Measurements from ENCODE around the gene NXN.
"Not testable (repeated sequence)": the region's sequence is repeated elsewhere in the genome, so short reads cannot be mapped to it uniquely, and the experiment has no call there.

NXN gene

DNA sequence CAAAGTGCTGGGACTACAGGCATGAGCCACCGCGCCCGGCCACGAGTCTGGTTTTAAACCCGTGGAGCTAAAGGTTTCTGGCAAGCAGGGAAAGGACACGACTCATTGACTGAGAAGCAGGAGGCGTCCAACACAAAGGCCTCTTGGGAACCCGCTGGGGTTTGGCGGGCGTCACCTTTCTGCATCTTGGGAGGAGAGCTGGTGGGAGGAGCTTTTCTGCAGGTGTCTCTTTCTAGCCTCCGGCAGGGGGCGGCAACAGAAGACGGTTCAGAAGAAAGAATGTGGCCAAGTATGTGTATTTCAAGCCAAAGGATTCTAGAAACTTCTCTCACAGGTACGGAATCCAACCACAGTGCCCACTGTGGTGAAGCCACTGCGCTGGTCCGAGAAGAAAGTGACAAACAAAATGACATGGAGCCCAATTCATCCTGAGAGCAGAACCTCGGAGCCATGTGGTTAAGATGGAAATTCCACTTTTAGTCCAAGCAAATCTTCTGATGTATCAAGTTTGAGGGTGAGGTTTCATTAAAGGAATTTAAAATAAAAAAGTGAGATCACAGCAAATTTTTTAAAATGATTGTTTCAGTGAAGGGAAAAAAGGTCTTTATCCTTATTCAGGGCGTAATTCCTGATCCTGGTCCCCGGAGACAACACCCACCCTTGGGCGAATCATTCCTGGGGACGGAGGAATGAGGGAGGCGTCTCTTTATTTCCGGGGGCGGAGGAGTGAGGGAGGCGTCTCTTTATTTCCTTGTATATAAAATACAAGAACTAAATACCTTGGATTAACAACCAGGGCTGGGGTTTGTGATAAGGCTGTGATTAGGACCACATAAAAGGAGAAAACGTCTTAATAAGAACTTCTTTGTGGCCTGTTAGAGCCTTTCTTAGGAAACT lies 99.8 kb downstream of the NXN start:
- DNase-seq (ENCODE audit: low read depth, low spot score): peak; percentile 80

DNA sequence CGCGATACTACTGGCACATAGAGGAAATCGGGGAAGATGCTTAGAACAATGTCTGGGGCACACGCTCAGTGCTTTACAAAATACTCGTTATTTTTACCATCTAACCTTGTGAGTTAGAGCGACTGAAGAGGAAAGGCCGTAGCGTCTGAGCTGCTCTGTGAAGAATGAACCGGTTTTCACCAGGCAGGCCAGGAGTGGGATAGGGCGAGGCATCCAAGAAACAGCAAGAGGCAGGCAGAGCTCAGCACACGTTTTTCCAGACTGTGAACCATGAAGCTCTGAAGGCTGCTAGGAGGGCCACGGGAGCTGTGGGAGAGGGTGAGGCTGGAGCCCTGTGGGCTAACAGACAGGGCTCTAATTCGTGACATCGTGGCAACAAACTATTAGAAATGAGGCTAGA lies 101.9 kb downstream of the NXN start:
- DNase-seq (ENCODE audit: low read depth, low spot score): no peak
- no peak overlapping the region for H3K4me3 ChIP-seq (ENCODE audit: low read length)

More for the DNA sequence above, 99.8 kb downstream of the NXN start:
- no peak overlapping the region for H3K4me3 ChIP-seq (ENCODE audit: low read length)

DNA sequence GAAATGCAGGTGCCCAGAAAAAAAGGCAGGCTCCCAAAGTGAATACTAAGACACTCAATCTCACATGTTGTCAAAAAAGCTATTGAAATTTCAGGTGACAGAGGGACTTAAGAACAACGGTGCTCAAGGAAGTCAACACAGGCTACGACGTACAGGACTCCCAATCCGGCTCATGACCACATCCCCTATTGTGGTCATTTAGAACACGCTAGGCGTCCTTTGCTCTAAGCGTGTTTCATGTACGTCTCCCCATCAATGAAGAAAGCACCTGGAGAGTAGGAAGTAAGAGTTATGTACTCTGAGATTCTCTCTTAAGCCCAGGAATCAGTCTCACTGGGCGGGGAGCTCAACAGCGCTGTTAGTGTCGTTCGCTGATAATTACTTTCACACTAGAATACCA lies 103.3 kb downstream of the NXN start:
- peak overlapping the region; percentile 4 for H3K4me3 ChIP-seq (ENCODE audit: low read length)
- DNase-seq (ENCODE audit: low read depth, low spot score): peak; percentile 98

DNA sequence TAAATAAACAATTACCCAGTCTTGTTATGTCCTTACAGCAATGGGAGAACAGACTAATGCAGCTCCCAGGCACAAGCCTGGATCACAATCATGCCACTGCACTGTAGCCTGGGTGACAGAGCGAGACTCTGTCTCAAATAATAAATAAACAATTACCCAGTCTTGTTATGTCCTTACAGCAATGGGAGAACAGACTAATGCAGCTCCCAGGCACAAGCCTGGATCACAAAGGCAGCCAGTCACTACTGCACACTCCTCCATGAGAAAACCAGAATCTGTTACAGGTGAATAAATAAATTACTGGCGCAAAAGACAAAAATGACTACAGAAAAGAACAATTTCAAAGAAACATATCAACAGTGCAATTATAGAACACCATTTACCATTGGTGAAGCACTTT lies 105.0 kb downstream of the NXN start:
- DNase-seq (ENCODE audit: low read depth, low spot score): not testable (repeated sequence)

DNA sequence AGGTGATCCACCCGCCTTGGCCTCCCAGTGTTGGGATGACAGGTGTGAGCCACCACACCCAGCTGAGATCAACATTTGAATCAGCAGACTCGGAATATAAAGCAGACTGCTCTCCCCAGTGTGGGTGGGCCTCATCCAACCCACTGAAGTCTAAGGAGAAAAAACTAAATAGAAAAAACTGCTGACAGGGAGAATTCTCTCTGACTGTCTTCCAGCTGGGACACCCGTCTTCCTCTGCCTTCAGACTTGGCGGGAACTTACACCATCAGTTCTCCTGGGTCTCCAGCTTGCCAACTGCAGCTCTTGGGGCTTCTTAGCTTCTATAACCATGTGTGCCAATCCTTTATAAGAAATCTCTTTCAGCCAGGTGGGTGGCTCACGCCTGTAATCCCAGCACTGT lies 106.7 kb downstream of the NXN start:
- DNase-seq (ENCODE audit: low read depth, low spot score): no peak
- no peak overlapping the region for H3K4me3 ChIP-seq (ENCODE audit: low read length)

More for the DNA sequence above, 105.0 kb downstream of the NXN start:
- H3K4me3 ChIP-seq (ENCODE audit: low read length): not testable (repeated sequence)

DNA sequence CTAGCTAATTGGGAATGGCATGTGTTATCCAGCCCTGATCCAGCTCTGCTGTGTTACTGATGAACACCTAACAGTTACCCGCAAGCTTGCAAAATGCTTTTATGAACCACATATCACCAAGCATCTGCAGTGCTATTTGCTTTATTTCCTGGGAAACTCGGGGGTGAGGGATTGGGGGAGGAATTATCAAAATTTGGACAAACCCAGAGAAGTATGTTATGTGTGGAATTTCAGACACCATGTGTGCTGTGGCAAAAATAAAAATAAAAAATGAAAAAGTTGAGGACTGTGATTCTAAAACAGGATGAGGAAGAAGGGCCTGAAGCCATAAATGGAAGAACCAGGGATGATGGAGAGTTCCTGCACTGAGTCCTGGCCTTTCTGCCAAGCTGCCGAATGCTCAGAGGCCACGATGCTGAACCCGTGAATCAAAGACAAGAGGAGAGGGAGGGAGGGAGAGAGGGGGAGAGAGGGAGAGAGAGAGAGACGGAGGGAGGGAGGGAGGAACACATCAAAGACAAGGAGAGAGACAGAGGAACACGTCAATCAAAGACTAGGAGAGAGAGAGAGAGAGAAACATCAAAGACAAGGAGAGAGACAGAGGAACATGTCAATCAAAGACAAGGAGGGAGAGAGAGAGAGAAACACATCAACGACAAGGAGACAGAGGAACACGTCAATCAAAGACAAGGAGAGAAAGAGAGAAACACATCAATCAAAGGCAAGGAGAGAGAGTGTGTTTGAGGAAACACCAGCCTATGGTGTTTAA lies 107.6 kb downstream of the NXN start:
- DNase-seq (ENCODE audit: low read depth, low spot score): peak; percentile 91
- no peak overlapping the region for H3K4me3 ChIP-seq (ENCODE audit: low read length)

DNA sequence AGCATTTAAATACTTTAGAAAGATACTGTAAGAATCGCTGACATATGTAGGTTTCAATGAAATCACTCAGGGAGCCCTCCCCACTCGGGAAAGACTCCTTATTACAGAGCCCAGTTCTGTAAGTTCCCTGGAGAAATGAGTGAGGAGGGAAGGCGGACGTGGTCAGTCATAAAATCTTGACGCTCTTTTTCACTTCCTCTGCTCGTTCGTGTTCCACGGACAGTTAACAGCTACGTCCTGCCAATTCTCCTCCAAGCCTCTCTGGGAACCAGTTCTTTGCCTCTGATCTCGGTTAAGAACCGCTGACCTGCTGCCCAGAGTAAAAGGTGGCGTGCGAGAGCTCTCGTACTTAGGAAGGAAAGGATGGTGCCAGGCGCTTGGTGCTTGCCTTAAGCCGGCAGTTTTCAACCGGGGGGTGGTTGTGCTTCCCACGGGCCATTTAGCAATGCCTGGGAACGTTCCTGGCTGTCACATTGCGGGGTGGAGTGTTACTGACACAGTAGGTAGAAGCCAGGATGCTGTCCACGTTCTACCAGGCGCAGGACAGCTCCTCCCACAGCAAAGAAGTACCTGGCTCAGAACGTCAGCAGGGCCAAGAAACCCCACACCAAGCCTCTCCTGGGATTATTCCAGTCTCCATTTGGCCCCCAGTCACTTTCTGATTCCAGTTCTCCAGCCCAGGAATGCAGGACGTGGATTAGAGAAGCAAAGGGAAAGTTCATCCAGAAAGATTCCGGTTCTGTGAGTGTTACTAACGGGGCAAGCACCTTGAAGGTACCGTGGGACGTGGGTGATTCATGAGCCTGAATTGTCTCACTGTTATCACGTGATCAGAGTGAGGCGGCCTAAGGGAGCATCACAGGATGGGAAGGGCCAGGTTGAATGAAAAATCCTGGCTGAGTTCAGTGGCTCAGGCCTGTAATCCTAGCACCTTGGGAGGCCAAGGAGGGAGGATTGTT lies 109.7 kb downstream of the NXN start:
- DNase-seq (ENCODE audit: low read depth, low spot score): no peak
- H3K4me3 ChIP-seq (ENCODE audit: low read length): no peak overlapping the region

DNA sequence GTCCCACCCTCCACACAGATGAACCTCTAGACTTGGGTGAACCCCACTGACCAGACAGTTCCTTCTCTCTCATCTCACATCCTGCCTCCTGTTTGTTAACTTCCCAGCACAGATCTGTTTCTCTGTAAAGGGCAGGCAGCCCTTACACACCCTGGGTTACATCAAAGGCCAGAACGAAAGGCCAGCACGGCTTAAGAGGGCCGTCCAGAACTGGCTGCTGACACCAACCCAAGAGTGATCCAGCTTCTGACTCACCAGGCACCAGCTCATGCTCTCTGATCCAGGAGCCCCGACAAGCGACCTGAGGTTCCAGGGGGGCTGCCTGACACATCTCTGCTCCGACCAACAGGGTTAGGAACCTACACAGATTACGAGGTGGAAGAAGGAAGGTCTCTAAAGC lies 110.5 kb downstream of the NXN start:
- no peak for DNase-seq (ENCODE audit: low read depth, low spot score)
- no peak overlapping the region for H3K4me3 ChIP-seq (ENCODE audit: low read length)

DNA sequence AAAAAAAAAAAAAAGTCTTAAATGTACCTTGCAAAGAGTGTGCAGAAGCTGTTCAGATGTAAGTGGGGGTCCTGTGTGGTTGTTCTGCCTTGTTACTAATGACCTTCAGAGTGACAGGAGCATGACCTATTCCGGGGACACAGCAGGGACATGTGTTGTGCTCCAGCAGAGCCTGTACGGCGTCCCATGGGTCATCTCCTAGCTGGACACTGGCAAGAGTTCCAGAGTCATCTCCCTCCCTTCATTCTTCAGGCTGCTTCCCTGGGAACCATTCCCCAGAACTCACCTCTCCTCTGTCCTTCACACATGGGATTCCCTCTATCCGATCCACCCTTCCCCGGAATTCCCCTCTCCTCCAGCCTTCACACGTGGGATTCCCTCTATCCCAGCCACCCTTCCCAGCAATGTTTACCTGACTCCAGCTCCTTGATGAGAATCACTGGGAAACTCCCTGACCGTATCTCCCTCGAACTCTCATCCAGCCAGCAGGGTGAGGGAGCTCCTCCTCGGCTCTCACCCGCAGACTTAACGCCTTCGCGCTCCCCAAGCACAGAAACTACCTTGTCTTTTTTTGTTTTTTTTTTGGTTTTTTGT lies 111.6 kb downstream of the NXN start:
- no peak for DNase-seq (ENCODE audit: low read depth, low spot score)
- no peak overlapping the region for H3K4me3 ChIP-seq (ENCODE audit: low read length)

DNA sequence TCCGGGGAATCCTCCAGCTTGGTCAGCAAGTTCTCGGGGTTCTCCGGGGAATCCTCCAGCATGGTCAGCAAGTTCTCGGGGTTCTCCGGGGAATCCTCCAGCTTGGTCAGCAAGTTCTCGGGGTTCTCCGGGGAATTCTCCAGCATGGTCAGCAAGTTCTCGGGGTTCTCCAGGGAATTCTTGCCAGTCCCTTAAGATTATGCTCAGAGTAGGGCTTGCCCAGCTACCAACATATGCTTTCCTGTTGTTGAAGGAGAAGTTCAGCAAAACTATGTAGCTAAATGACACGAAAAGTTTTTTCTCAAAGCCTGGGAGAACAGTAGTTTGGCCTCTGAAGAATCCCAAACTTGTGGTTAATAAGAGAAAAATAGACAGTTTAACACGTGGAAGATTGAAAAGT lies 112.3 kb downstream of the NXN start:
- H3K4me3 ChIP-seq (ENCODE audit: low read length): not testable (repeated sequence)

DNA sequence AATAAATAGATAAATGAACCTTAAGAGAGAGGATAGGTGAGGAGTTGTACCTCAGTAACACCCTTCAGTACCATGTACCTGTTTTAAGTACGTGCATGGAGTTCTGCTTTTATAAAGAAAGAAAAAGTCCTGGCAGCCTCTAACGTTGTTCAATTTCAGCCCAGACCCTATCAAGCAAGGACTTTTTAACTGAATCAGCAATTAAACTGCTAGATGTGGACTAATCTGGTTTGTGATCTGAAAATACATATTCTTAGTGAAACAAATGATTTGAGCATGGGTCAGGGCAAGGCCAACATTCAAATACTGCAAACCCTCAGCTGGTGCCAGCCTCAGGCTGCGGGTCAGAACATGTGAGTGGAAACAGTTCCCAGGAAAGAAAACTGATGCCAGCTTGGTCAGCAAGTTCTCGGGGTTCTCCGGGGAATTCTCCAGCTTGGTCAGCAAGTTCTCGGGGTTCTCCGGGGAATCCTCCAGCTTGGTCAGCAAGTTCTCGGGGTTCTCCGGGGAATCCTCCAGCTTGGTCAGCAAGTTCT lies 112.9 kb downstream of the NXN start:
- no peak overlapping the region for H3K4me3 ChIP-seq (ENCODE audit: low read length)
- DNase-seq (ENCODE audit: low read depth, low spot score): no peak

More for the DNA sequence above, 112.3 kb downstream of the NXN start:
- not testable (repeated sequence) for DNase-seq (ENCODE audit: low read depth, low spot score)

DNA sequence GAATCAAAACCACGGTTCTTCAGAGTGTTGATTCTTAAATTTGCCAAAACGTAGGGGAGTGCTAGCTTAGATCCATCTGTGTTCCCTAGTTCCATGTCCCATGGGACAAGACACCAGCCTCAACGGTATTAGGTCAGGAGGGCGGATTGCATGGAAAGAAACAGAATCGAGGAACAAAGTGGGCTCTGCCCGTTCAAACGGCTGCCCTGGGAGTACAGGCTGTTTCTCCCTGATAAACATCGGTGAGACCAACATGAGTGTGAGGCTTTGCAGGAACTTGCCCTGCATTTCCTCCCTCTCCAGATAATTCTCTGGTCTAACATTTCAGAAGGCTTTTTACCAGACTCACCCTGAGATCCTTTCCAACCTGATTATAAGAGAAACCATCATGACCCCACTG lies 115.3 kb downstream of the NXN start:
- no peak for DNase-seq (ENCODE audit: low read depth, low spot score)

DNA sequence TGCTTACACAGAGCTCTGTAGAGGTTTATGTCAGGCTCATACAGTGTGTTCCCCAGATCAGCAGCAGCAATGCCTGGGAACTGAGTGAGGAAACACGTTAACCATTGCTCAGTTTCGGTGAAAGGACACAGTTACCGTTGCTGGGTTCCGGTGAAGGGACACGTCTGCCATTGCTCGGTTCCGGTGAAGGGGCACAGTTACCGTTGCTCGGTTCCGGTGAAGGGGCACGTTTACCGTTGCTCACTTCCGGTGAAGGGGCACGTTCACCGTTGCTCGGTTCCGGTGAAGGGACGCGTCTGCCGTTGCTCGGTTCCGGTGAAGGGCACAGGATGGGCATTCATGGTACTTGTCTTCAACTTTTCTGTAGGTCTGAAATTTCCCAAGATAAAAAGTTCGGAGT lies 115.7 kb downstream of the NXN start:
- DNase-seq (ENCODE audit: low read depth, low spot score): no peak
- H3K4me3 ChIP-seq (ENCODE audit: low read length): no peak overlapping the region

More for the DNA sequence above, 115.3 kb downstream of the NXN start:
- H3K4me3 ChIP-seq (ENCODE audit: low read length): no peak overlapping the region

DNA sequence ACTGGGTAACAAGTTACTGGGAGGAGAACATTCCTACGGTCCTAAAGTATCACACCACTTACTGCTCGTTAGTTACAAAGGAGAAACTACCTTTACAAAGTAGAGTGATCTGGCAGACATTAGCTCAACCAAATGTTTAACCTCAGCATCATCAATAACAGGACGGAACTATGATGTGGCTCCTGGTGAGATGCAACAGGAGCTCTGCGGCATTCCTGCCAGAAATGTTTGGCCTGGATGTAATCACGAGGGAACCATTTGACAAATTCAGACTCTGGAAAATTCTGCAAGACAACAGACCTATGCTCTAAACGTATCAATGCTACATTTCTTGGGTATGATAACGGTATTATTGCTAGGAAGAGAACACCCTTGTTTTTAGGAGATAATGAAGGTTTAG lies 117.0 kb downstream of the NXN start:
- DNase-seq (ENCODE audit: low read depth, low spot score): no peak
- no peak overlapping the region for H3K4me3 ChIP-seq (ENCODE audit: low read length)

DNA sequence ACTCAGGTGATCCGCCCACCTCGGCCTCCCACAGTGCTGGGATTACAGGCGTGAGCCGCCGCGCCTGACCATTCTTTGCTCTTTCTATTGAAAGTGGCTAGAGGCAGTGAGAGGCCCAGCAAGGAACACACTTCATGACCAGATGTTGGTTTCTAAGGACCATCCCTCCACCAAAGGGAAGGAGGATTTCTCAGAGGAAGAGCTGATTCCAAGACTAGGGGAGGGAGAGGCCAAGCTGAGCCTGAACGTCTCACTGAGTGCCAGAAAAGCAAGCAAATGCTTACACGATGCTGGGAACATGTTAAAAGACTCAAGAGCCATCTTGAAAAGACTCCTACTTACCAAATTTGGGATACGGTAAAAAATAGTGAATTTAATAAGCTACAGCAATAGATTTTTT lies 118.2 kb downstream of the NXN start:
- H3K4me3 ChIP-seq (ENCODE audit: low read length): no peak overlapping the region
- DNase-seq (ENCODE audit: low read depth, low spot score): no peak

DNA sequence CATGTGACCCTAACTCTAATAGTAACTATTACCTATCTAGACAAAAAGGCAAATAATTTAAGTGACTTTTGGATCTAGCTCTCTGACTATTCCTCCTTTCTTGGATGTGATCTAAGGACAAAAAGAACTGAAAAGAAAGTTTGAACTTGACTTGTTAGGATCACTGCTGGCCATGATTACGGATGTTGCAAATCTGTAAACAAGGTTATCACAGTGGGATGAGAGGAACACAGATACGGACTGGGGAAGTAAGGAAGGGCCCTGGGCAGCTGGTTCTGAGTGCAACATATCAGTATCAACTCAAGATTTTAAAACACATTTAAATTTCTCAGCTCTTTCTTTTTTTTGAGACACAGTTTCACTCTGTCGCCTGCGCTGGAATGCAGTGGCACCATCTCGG lies 118.8 kb downstream of the NXN start:
- DNase-seq (ENCODE audit: low read depth, low spot score): no peak
- no peak overlapping the region for H3K4me3 ChIP-seq (ENCODE audit: low read length)

DNA sequence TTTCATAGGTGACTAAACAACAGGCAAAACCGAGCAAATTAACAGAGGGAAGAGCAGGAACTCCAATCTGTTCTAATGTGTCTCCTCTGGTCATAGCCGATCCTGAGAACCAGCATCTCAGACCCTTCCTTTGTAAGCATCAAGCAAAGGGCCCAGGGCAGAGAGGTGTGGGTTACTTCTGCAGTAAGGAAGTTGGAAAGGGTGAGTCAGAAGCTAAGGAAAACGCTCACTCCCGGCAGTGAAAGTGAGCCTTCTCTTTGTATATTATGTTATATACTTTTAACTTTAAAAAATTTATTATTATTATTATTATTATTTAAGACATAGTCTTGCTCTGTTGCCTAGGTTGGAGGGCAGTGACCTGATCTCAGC lies 119.8 kb downstream of the NXN start:
- DNase-seq (ENCODE audit: low read depth, low spot score): no peak
- no peak overlapping the region for H3K4me3 ChIP-seq (ENCODE audit: low read length)

DNA sequence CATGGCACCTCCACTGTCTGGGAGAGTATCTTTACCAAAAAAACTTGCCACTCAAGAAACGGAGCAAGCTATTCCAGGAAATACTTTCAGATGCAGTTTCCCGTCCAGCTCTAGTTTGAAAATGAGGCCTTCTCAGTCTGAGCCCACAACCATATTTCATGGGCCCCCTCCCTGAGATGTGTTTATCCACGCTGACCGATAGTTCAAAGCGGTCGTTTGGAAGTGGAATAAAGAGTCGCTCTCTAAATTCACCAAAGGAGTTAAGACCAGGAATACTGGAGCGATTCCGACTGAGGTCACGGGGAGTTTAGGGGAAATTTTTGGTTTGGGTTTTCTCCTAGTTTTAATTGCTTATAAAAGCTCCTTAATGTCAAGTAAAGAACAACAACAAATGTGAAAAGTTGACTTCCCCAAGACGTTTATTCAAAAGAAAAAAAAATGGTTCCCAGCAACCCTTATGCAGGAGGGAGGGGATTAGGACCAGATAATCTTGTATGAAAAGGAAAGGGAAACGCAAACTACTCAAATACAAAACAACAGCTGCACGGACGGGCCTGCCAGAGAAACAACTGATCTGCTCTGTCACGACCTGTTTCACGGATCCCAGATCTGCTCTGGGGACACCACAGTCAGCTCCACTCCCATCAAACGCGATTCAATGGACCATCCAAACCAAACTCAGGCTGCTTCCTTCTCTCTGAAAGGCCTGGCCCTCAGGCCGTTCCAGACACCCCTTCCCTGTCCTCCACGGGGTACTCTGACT lies 120.3 kb downstream of the NXN start:
- no peak for DNase-seq (ENCODE audit: low read depth, low spot score)
- H3K4me3 ChIP-seq (ENCODE audit: low read length): no peak overlapping the region
